HepG2 (cell line): ENCODE results near the gene DNTTIP2. TPM values are rescaled to one million over a fixed set of nuclear protein-coding genes. Genes with fewer than 3 reads are reported as not detected.

Source experiments
- ARNT2 ChIP-seq: sonication (generic); formaldehyde crosslinking; IDR thresholded peaks from 2 replicates; pipeline ENCODE4 v1.8.0; 2022; ENCODE audit warnings: mild to moderate bottlenecking, low read depth, missing genetic modification reagents, moderate library complexity
- CCAR2 ChIP-seq: fragments of 200-400 bp; formaldehyde crosslinking; optimal IDR thresholded peaks from 2 replicates; pipeline ENCODE3; 2018; ENCODE audit warnings: low read depth, mild to moderate bottlenecking, low read length, moderate library complexity
- ELF1 ChIP-seq: sonication (generic); formaldehyde crosslinking; IDR thresholded peaks from 2 replicates; pipeline ENCODE4 v1.4.0; 2020; ENCODE audit warnings: missing genetic modification reagents
- ESRRA ChIP-seq: sonication (generic); formaldehyde crosslinking; IDR thresholded peaks from 2 replicates; pipeline ENCODE4 v1.5.1; 2020; ENCODE audit warnings: mild to moderate bottlenecking, low read depth, missing genetic modification reagents
- KLF16 ChIP-seq, 2 experiments: sonication (generic) in 1 of 2; formaldehyde crosslinking in 1 of 2; IDR thresholded peaks; 2 replicates each; pipeline versions ENCODE4 v1.6.1 to v1.8.0; 2016 to 2023; ENCODE audit warnings: missing genetic modification reagents in 2 of 2, missing compliant biosample characterization in 1 of 2
- KLF9 ChIP-seq: IDR thresholded peaks from 2 replicates; pipeline ENCODE4 v1.6.1; 2016; ENCODE audit warnings: low read depth
- MLLT10 ChIP-seq: sonication (generic); formaldehyde crosslinking; IDR thresholded peaks from 2 replicates; pipeline ENCODE4 v1.4.0; 2020; ENCODE audit warnings: missing genetic modification reagents
- NCOR1 ChIP-seq: fragments of 200-600 bp; sonication (generic); IDR thresholded peaks from 2 replicates; pipeline ENCODE4 v1.7.0; 2017; ENCODE audit warnings: antibody characterized with exemption, low read length, borderline replicate concordance
- NFRKB ChIP-seq: fragments of 450-650 bp; IDR thresholded peaks from 2 replicates; pipeline ENCODE4 v1.6.1; 2017
- NKX3-1 ChIP-seq: sonication (generic); formaldehyde crosslinking; IDR thresholded peaks from 2 replicates; pipeline ENCODE4 v1.5.0; 2020; ENCODE audit warnings: missing genetic modification reagents
- ONECUT2 ChIP-seq: sonication (generic); formaldehyde crosslinking; IDR thresholded peaks from 2 replicates; pipeline ENCODE4 v1.4.0; 2020; ENCODE audit warnings: missing genetic modification reagents
- PCBP2 ChIP-seq: fragments of 200-400 bp; formaldehyde crosslinking; optimal IDR thresholded peaks from 2 replicates; pipeline ENCODE3; 2018; ENCODE audit warnings: low read length, low read depth; ENCODE audit not compliant: poor library complexity, severe bottlenecking
- RBAK ChIP-seq: sonication (generic); formaldehyde crosslinking; IDR thresholded peaks from 2 replicates; pipeline ENCODE4 v1.5.1; 2020; ENCODE audit warnings: mild to moderate bottlenecking, missing genetic modification reagents
- TAF1 ChIP-seq: sonication (generic); formaldehyde crosslinking; IDR thresholded peaks from 2 replicates; pipeline ENCODE4 v1.4.0; 2020; ENCODE audit warnings: missing genetic modification reagents
- TCF7L2 ChIP-seq: IDR thresholded peaks from 2 replicates; pipeline ENCODE4 v1.6.1; 2011; ENCODE audit warnings: mild to moderate bottlenecking, low read depth, low read length, moderate library complexity
- ZFP36L1 ChIP-seq: sonication (generic); formaldehyde crosslinking; IDR thresholded peaks from 2 replicates; pipeline ENCODE4 v1.8.0; 2022; ENCODE audit warnings: mild to moderate bottlenecking, missing genetic modification reagents, moderate library complexity
- ZFX ChIP-seq: sonication (generic); formaldehyde crosslinking; IDR thresholded peaks from 2 replicates; pipeline ENCODE4 v1.4.0; 2020; ENCODE audit warnings: mild to moderate bottlenecking, low read depth, missing genetic modification reagents, moderate library complexity
- ZFYVE20 ChIP-seq: sonication (generic); formaldehyde crosslinking; IDR thresholded peaks from 2 replicates; pipeline ENCODE4 v1.8.0; 2023; ENCODE audit warnings: low read depth, mild to moderate bottlenecking, moderate library complexity, missing genetic modification reagents, borderline replicate concordance
- ZNF17 ChIP-seq: sonication (generic); formaldehyde crosslinking; IDR thresholded peaks from 2 replicates; pipeline ENCODE4 v1.5.0; 2020; ENCODE audit warnings: mild to moderate bottlenecking, missing genetic modification reagents
- ZNF382 ChIP-seq: sonication (generic); formaldehyde crosslinking; IDR thresholded peaks from 2 replicates; pipeline ENCODE4 v1.5.0; 2020; ENCODE audit warnings: missing genetic modification reagents, mild to moderate bottlenecking, borderline replicate concordance
- ZNF432 ChIP-seq: sonication (generic); formaldehyde crosslinking; IDR thresholded peaks from 2 replicates; pipeline ENCODE4 v1.5.0; 2020; ENCODE audit warnings: missing genetic modification reagents, mild to moderate bottlenecking, borderline replicate concordance
- ZNF446 ChIP-seq: sonication (generic); formaldehyde crosslinking; IDR thresholded peaks from 2 replicates; pipeline ENCODE4 v1.5.0; 2020; ENCODE audit warnings: mild to moderate bottlenecking, missing genetic modification reagents
- ZNF614 ChIP-seq: IDR thresholded peaks from 2 replicates; pipeline ENCODE4 v1.6.1; 2018; ENCODE audit warnings: missing biosample characterization, missing genetic modification reagents, inconsistent platforms, borderline replicate concordance
- ZNF737 ChIP-seq: sonication (generic); formaldehyde crosslinking; IDR thresholded peaks from 2 replicates; pipeline ENCODE4 v1.5.0; 2020; ENCODE audit warnings: missing genetic modification reagents, mild to moderate bottlenecking, borderline replicate concordance
- polyA plus RNA-seq, 8 experiments: library from polyadenylated mRNA; depleted of rRNA in 3 of 8; stranded (reverse) in 7 of 8; unstranded in 1 of 8; fragments of >200 nt; fragmentation: Illumina TruSeq in 4 of 8; extraction: Trizol in 4 of 8; gene quantifications; 2 replicates each; pipeline versions ENCODE4 v1.2.1 to v1.2.3, GENCODE V29; 2011 to 2016; ENCODE audit warnings: low read depth in 4 of 8, missing spikeins in 1 of 8, mixed read lengths in 1 of 8; ENCODE audit not compliant: insufficient read depth in 1 of 8
- total RNA-seq, 5 experiments: library from RNA; depleted of rRNA; stranded (reverse); fragments of >200 nt; fragmentation: Illumina TruSeq; extraction: Trizol; gene quantifications; 2 replicates each; pipeline ENCODE4 v1.2.3, GENCODE V29; 2016; ENCODE audit warnings: low read depth in 1 of 5
- TF ChIP-seq, protein P1 (sequence below): sonication (generic); formaldehyde crosslinking; IDR thresholded peaks from 2 replicates; pipeline ENCODE4 v1.4.0; 2020; ENCODE audit warnings: mild to moderate bottlenecking, missing genetic modification reagents
- TF ChIP-seq, protein P2 (sequence below): IDR thresholded peaks from 2 replicates; pipeline ENCODE4 v1.6.1; 2016; ENCODE audit warnings: low read depth, borderline replicate concordance
- TF ChIP-seq, protein P3 (sequence below): sonication (generic); formaldehyde crosslinking; IDR thresholded peaks from 2 replicates; pipeline ENCODE4 v1.8.0; 2023; ENCODE audit warnings: mild to moderate bottlenecking, missing genetic modification reagents
- TF ChIP-seq, protein P4 (sequence below): sonication (generic); formaldehyde crosslinking; conservative IDR thresholded peaks from 2 replicates; pipeline ENCODE4 v1.4.0; 2020; ENCODE audit warnings: missing genetic modification reagents

Gene DNTTIP2
- total and polyA plus RNA-seq, 2 of the 13 experiments (the other 11 are each of a cell fraction or from before 2014, with no cell fraction given), result 11.4 to 63.3 TPM

DNA sequence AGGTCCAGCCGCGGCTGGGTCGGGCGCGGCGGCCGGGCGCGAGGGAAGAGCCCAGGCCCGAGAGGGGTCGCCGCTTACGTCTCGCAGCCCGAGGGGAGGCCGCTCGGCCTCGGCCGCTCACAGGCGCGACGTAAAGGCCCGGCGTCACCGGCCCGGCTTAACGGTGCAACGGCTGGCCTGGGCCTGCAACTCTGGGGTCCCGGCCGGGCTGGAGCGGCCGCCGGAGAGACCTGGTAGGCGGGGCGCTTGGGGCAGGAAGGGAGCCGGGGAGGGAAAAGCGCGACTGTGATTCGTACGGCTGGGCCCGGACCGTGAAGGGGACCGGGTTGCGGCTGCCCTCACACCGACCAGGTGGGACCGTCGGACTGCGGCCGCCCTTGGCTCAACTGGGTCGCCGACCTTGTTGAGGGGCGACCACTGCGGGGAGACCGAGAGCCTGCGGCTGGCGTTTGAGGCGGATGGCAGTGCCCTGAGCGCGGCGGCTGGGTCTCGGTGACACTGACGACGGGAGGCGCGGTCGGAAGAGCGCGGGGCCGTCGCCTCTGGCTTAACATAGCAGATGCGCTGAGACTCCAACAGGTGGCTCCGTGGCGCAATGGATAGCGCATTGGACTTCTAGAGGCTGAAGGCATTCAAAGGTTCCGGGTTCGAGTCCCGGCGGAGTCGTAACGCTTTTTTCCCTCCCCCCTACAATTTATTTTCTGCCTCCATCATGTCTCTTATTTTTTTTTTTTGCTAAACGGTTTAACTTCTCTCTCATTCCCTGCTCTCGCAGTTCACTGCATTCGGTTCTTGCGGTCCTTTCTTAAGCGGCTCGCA is 31.8 kb downstream of the DNTTIP2 start (continued):
- TF ChIP-seq NCOR1 (peak; percentile 44; the same call in 1 of the 2 replicates), TCF7L2 (no peak), ZFP36L1 (CRISPR knock-in tag) (0 out of 2 replicates have a peak, but pooled peaks have one; percentile 61), ZFX (peak; percentile 93), NKX3-1 (no peak), ZNF17 (no peak), NFRKB (no peak), ESRRA (peak; percentile 51; the same call in 1 of the 2 replicates), ZNF737 (CRISPR knock-in tag) (no peak), ONECUT2 (0 out of 2 replicates have a peak, but pooled peaks have one; percentile 19), ZNF382 (no peak), ZNF446 (peak; percentile 74), ZNF432 (CRISPR knock-in tag) (no peak), PCBP2 (no peak), RBAK (CRISPR knock-in tag) (no peak), ZFYVE20 (no peak), ZNF614 (peak; percentile 74; the same call in 1 of the 2 replicates), ARNT2 (no peak; the same call in 1 of the 2 replicates), KLF16 (CRISPR knock-in tag; IDR thresholded peaks at IDR 0.05) (peak in 1 of 2 experiments; percentile 89; a peak in 2 of 4 replicates), KLF9 (CRISPR knock-in tag) (no peak), TAF1 (CRISPR knock-in tag) (peak; percentile 63; the same call in 1 of the 2 replicates), ELF1 (peak; percentile 27; the same call in 1 of the 2 replicates), CCAR2 (no peak), MLLT10 (CRISPR knock-in tag) (no peak)
- TF ChIP-seq, protein P1, sequence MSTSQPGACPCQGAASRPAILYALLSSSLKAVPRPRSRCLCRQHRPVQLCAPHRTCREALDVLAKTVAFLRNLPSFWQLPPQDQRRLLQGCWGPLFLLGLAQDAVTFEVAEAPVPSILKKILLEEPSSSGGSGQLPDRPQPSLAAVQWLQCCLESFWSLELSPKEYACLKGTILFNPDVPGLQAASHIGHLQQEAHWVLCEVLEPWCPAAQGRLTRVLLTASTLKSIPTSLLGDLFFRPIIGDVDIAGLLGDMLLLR (CRISPR knock-in tag), result 0 out of 2 replicates have a peak, but pooled peaks have one; percentile 20
- TF ChIP-seq, protein P2, sequence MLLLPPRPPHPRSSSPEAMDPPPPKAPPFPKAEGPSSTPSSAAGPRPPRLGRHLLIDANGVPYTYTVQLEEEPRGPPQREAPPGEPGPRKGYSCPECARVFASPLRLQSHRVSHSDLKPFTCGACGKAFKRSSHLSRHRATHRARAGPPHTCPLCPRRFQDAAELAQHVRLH (CRISPR knock-in tag), result 0 out of 2 replicates have a peak, but pooled peaks have one; percentile 48
- TF ChIP-seq, protein P3, sequence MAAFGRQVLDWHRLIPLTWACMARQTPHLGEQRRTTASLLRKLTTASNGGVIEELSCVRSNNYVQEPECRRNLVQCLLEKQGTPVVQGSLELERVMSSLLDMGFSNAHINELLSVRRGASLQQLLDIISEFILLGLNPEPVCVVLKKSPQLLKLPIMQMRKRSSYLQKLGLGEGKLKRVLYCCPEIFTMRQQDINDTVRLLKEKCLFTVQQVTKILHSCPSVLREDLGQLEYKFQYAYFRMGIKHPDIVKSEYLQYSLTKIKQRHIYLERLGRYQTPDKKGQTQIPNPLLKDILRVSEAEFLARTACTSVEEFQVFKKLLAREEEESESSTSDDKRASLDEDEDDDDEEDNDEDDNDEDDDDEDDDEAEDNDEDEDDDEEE, result peak; percentile 65
- TF ChIP-seq, protein P4, sequence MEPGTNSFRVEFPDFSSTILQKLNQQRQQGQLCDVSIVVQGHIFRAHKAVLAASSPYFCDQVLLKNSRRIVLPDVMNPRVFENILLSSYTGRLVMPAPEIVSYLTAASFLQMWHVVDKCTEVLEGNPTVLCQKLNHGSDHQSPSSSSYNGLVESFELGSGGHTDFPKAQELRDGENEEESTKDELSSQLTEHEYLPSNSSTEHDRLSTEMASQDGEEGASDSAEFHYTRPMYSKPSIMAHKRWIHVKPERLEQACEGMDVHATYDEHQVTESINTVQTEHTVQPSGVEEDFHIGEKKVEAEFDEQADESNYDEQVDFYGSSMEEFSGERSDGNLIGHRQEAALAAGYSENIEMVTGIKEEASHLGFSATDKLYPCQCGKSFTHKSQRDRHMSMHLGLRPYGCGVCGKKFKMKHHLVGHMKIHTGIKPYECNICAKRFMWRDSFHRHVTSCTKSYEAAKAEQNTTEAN (CRISPR knock-in tag), result peak; percentile 24; the same call in 1 of the 2 replicates
